Activated CD4-positive, alpha-beta T cell treated with anti-CD3 and anti-CD28 coated beads, Interleukin-2, amount 50 U/mL, for 48 hours (primary cell): ENCODE measurements around the gene DGAT2L6.
"Not testable (repeated sequence)": the region's sequence is repeated elsewhere in the genome, so short reads cannot be mapped to it uniquely, and the experiment has no call there.

Source experiments
- DNase-seq, 2 experiments: peaks; one replicate each; pipeline ENCODE4 v3.0.0-alpha.2; 2020

DGAT2L6 gene

GRCh38 chrX:70201732-70202131 is 24.4 kb downstream of the DGAT2L6 start:
- no peak for DNase-seq

GRCh38 chrX:70208479-70208878 is 31.2 kb downstream of the DGAT2L6 start:
- no peak for DNase-seq

DNA sequence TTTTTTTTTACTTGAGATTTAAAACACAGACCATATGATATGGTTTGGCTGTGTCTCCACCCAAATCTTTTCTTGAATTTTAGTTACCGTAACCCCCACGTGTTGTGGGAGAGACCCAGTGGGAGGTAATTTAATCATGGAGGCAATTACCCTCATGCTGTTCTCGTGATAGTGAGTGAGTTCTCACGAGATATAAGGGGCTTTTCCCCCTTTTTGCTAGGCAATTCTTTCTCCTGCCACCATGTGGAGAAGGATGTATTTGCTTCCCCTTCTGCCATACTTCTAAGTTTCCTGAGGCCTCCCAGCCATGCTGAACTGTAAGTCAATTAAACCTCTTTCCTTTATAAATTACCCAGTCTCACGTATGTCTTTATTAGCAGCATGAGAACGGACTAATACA is 32.3 kb downstream of the DGAT2L6 start:
- not testable (repeated sequence) for DNase-seq

DNA sequence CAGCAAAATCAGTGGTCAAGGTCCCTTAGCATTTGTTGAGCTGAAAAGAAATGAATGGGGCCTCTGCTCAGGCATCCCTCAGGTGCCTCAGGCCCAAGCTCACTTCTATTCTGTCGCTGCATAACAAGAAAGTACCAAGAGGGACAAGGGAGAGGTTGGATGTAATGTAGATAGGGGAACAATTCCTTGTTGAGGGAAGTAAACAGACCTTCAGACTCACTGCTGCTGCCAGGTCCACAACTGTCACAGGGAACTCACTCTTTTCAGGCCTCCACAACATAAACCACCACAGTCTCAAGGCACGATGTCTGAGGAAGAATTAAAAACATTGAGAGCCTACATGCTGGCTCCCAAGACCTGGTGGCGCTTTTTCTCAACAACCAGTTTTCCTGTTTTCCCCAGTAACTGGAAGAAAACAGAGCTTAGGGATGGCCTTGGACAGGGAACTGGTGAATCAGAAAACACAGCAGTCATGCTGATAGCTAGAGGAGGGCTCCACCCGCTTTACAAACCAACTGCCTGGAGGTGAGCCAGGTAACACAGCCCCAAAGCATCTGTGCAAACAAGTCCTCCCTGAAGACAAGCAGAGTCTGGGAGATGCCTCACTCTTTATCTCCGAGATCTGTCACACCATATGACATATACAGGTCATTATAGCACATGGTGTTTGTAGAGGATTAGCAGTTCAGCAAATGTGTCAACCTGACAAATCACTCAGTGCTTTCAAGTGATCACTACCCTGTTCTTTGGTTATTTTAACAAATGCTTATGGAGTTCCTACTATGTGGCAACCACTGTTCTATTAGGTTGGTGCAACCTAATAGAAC is 42.9 kb downstream of the DGAT2L6 start:
- DNase-seq: no peak

GRCh38 chrX:70226048-70226447 is 48.8 kb downstream of the DGAT2L6 start:
- no peak for DNase-seq

DNA sequence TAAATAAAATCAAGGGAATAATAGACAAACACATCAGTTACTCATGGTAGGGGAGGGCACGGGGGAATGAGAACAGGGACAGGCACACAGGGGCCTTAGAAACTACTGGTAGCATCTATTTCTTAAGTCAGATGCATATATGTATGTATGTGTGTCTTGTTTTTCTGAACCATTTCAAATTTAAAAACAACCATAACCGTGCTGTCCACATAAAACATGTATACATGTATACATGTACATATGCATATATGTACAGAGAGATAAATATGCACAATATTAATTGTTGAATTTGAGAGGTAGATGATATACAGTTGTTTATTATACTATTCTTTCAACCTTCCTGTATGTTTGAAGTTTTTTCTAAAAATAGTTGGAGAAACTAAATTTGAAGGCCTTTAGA is 49.4 kb downstream of the DGAT2L6 start:
- DNase-seq: no peak

DNA sequence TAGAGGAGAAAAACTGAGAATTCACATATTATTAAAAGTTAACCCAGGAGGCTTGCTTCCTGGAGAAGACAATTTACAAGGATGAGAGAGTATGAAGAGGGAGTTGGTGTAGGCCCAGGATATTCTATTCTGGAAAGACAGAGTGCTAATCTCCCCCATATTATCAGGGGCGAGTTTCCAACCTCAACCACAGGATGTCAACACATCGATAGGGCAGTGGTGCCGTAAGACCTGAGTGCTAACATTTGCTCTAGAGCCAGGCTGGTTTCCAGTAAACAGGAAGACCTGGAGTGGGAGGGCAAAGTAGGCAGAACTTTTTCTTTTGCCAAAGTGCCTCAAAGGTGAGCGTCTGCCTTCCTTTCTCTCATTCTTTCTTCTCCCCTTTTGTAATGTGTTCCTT is 54.4 kb downstream of the DGAT2L6 start:
- no peak for DNase-seq

- no peak for DNase-seq
Observed at GRCh38 chrX:70234355-70234754, 57.1 kb downstream of the DGAT2L6 start, which contains the start of gene AWAT1. TSS of gene AWAT1 (plus strand) at chrX:70234655. CDS start at chrX:70234696, 41 bp downstream.

GRCh38 chrX:70240751-70241150 is 63.5 kb downstream of the DGAT2L6 start:
- no peak for DNase-seq

- DNase-seq: no peak
Observed at GRCh38 chrX:70241501-70241900, 64.2 kb downstream of the DGAT2L6 start.

- not testable (repeated sequence) for DNase-seq
Observed at GRCh38 chrX:70243601-70244000, 66.3 kb downstream of the DGAT2L6 start.

GRCh38 chrX:70244881-70245280 is 67.6 kb downstream of the DGAT2L6 start:
- no peak for DNase-seq

- DNase-seq: no peak
Observed at GRCh38 chrX:70247252-70247651, 70.0 kb downstream of the DGAT2L6 start.

DNA sequence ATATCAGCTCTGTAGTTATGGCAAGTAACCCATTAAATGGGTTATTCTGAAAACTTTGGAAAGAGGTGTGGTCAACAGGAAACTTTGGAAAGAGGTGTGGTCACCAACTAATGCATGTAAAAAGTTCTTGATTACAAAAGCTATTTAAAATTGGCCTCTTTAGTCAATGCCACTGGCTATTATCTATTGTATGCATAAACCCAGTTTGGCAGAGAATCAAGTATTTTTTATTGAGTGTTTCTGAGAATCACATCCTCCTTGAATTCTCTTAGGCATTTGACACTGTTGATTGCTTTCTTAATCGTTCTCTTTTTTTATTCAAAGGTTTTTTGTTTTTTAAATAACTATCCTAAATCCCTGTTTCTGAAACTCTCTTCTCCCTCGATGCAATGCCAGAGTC is 75.2 kb downstream of the DGAT2L6 start:
- no peak for DNase-seq

GRCh38 chrX:70253377-70254062 is 76.2 kb downstream of the DGAT2L6 start:
- DNase-seq: no peak

GRCh38 chrX:70254063-70254400 is 76.7 kb downstream of the DGAT2L6 start:
- DNase-seq: no peak

DNA sequence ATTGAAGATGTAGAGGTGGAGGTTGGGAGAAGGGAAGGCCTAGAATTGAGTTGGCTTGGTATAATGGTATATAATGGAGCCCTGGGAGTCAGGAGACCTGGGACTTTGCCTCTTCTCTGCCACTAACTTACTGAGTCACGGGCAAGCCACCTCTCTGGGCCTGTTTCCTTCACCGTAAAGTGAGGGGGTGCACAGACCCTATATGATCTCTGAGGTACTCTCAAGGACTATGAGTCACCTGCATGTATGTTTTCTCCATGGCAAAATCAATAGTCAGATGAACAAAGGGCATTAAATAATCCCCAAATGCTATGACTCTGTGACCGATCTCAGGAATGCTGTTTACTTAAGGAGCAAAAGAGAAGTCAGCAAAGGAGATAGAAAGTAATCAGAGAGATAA is 77.6 kb downstream of the DGAT2L6 start:
- no peak for DNase-seq
